Activated T-cell treated with anti-CD3 and anti-CD28 coated beads, Interleukin-2, amount 50 U/mL, for 24 hours (primary cell): Measurements from ENCODE around the gene CFHR1.

ENCODE experiments used
- DNase-seq: peaks from one replicate; pipeline ENCODE4 v3.0.0-alpha.2; 2020
- H3K27ac Mint-ChIP-seq: 2 replicates; pipeline ENCODE4 v1.8.0; 2020; ENCODE audit warnings: mild to moderate bottlenecking, mixed read lengths
- H3K27me3 Mint-ChIP-seq: 2 replicates; pipeline ENCODE4 v1.8.0; 2020; ENCODE audit warnings: mixed read lengths
- H3K36me3 Mint-ChIP-seq: 2 replicates; pipeline ENCODE4 v1.8.0; 2020; ENCODE audit warnings: low read depth, mixed read lengths
- H3K4me1 Mint-ChIP-seq: 2 replicates; pipeline ENCODE4 v1.8.0; 2020; ENCODE audit warnings: low read depth, mixed read lengths
- H3K4me3 Mint-ChIP-seq: 2 replicates; pipeline ENCODE4 v1.8.0; 2020; ENCODE audit warnings: mild to moderate bottlenecking, moderate library complexity, mixed read lengths
- H3K9me3 Mint-ChIP-seq: 2 replicates; pipeline ENCODE4 v1.8.0; 2020; ENCODE audit warnings: mixed read lengths

The CFHR1 gene

DNA sequence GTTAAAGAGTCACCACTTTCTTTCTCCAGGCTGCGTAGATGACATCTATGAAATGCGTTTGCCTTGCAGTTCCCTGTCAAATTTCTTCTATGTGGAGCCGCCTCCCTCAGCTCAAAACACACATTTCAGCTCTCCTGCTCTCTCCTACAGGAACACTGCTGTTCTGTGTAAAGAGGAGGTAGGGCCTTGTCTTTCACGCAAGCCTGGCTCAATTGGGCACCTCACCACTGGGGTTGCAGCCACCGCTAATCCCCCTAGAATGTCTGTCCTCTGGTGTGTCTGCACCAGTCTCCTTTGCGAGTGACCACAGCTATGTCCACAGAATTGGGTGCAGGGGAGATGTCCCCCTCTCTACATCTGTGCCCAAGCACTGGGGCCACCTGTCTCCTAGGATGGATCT is 36.5 kb downstream of the CFHR1 start:
- Mint-ChIP-seq H3K9me3 (no peaks in the 10 kb centered on the region), H3K4me3 (no peak overlapping the region), H3K27ac (no peak overlapping the region), H3K36me3 (no peaks in the 10 kb centered on the region), H3K27me3 (no peaks in the 10 kb centered on the region), H3K4me1 (no peaks in the 10 kb centered on the region)
- DNase-seq, result no peak

DNA sequence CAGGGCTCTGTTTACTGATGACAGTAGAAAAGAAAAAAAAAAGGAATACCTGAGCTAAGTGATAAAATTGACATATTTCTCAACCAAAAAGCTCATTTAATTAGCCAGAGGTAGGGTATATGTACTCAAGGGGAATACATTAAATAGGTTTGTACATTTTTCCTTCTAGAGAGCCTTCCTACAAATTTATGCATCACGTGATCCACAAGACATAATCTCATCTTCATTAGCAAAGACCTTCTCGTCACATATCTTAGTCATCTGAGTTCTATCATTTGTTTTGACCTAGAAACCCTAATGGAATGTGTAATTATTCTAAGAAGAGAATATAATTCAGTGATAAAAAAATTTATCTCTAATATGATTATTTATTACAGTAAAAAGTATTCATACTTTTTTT is 37.7 kb downstream of the CFHR1 start:
- no peaks in the 10 kb centered on the region for H3K36me3 Mint-ChIP-seq
- no peak overlapping the region for H3K4me3 Mint-ChIP-seq
- H3K9me3 Mint-ChIP-seq, result no peaks in the 10 kb centered on the region
- DNase-seq, result no peak
- H3K27ac Mint-ChIP-seq, result no peak overlapping the region
- no peaks in the 10 kb centered on the region for H3K4me1 Mint-ChIP-seq
- no peaks in the 10 kb centered on the region for H3K27me3 Mint-ChIP-seq

DNA sequence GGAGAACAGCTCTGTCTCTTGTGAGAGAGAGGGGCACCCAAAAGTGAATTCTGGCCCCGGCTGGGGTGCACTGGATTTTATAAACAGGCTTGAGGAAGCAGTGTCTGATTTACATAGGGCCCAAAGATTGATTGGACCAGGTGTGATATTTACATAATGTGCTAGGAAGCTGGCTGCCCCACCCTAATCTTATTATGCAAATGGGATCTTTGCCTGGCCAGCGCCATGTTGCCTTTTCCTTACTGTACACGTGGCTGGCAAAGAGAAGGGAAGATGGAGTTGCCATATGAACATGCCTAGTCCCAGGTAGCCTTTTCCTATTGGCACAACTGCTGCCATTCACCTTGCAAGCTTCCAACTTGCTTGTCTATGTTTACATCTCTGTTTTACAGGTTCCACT is 39.3 kb downstream of the CFHR1 start:
- H3K9me3 Mint-ChIP-seq, result no peaks in the 10 kb centered on the region
- no peak overlapping the region for H3K4me3 Mint-ChIP-seq
- H3K36me3 Mint-ChIP-seq, result no peaks in the 10 kb centered on the region
- H3K27me3 Mint-ChIP-seq, result peaks cover 3% of the 10 kb centered on the region
- H3K27ac Mint-ChIP-seq, result no peak overlapping the region
- no peaks in the 10 kb centered on the region for H3K4me1 Mint-ChIP-seq
- DNase-seq, result no peak

DNA sequence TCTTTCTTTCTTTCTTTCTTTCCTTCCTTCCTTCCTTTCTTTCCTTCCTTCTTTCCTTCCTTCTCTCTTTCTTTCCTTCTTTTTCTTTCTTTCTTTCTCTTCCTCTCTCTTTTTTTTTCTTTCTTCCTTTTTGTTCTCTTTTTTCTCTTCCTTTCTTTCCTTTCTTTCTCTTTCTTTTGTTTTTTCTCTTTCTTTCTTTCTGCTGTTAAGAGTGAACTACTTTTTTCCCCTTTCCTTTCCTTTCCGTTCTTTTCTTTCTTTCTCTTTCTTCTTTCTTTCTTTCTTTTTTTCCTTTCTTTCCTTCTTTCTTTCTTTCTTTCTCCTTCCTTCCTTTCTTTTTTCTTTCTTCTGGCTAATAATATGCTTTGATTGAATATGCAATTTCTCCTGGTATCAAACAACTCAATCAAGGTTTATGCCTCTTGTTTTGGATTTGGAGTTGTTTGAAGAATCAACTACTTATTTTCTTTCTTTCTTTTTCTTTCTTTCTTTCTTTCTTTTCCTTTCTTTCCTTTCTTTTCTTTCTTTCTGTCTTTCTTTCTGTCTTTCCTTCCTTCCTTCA is 40.9 kb downstream of the CFHR1 start:
- Mint-ChIP-seq H3K27me3 (peaks cover 3% of the 10 kb centered on the region), H3K4me3 (no peak overlapping the region), H3K36me3 (no peaks in the 10 kb centered on the region), H3K27ac (no peak overlapping the region), H3K4me1 (no peaks in the 10 kb centered on the region), H3K9me3 (no peaks in the 10 kb centered on the region)
- DNase-seq, result no peak

DNA sequence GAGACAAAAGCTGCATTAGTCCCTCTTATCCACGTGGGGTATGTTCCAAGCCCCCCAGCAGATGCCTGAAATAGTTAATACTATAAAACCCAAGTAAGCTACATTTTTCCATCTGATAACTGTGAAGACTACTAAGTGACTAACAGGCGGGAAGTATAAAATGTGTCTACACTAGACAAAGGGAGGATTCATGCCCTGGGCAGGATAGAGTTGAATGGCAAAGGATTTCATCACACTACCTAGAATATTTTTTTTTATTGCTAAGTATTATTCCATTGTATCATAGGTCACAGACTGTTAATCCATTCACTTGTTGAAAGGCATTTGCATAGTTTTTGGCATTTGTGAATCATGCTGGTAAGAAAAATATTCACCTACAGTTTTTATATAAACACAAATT is 41.9 kb downstream of the CFHR1 start:
- H3K4me1 Mint-ChIP-seq, result no peaks in the 10 kb centered on the region
- H3K27ac Mint-ChIP-seq, result no peak overlapping the region
- H3K27me3 Mint-ChIP-seq, result peaks cover 3% of the 10 kb centered on the region
- H3K4me3 Mint-ChIP-seq, result no peak overlapping the region
- no peaks in the 10 kb centered on the region for H3K36me3 Mint-ChIP-seq
- DNase-seq, result no peak
- no peaks in the 10 kb centered on the region for H3K9me3 Mint-ChIP-seq

DNA sequence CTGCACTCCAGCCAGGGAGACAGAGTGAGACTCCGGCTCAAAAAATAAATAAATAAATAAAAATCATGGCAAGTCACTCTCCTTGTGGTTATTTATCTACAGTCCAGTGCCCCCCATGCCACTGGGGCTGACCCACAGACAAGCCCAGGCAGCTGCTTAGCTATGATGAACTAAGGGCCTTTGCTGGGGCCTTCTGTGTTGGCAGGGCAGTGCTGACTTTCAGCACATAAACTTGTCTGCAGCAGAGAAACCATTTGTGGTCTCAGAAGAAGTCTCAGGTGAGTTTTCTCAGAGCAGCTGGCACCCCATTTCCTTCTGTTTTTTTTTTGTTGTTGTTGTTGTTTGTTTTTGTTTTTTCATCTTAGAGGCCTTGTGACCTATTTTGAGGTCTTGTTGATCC is 47.4 kb downstream of the CFHR1 start:
- no peak overlapping the region for H3K27ac Mint-ChIP-seq
- H3K27me3 Mint-ChIP-seq, result peaks cover 3% of the 10 kb centered on the region
- no peak for DNase-seq
- no peaks in the 10 kb centered on the region for H3K4me1 Mint-ChIP-seq
- no peaks in the 10 kb centered on the region for H3K9me3 Mint-ChIP-seq
- no peaks in the 10 kb centered on the region for H3K36me3 Mint-ChIP-seq
- H3K4me3 Mint-ChIP-seq, result no peak overlapping the region

DNA sequence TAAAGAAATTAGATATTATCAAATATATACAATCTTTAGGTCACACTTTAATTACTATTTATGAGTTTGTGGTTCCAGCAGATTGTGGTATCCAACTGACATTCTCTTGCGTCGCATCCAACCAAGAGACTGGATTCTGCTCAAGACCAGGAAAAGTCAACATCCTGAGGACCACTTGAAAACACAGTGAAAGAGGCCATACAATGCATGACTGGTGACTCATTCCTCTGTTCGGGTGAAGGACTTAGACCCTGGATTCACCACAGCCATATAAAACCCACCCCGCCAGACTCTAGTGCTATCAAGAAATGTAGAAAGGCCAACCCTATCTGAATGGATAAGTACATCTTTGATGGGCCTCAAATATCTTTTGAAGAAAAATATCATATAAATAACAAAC is 53.9 kb downstream of the CFHR1 start:
- Mint-ChIP-seq H3K4me3 (no peak overlapping the region), H3K9me3 (no peaks in the 10 kb centered on the region), H3K27ac (no peak overlapping the region), H3K36me3 (no peaks in the 10 kb centered on the region), H3K4me1 (no peaks in the 10 kb centered on the region), H3K27me3 (peaks cover 10% of the 10 kb centered on the region)
- no peak for DNase-seq

DNA sequence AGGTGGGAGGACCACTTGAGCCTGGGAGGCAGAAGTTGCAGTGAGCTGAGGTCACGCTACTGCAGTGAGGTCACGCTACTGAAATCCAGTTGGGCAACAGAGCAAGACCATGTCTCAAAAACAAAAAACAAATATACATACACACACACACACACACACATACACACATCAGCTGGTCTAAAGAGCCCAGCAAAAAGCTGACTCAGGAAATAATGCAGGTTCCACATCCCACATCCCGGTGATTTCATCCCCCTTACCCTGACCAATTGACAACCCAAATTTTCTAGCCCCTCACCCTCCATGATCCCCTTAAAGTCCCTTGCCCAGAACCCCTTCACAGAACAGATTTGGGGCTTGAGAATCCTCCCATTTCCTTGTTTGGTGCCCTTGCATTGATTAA is 56.4 kb downstream of the CFHR1 start:
- Mint-ChIP-seq H3K27ac (no peak overlapping the region), H3K9me3 (no peaks in the 10 kb centered on the region), H3K4me1 (no peaks in the 10 kb centered on the region), H3K36me3 (no peaks in the 10 kb centered on the region), H3K27me3 (peaks cover 16% of the 10 kb centered on the region), H3K4me3 (no peak overlapping the region)
- no peak for DNase-seq

DNA sequence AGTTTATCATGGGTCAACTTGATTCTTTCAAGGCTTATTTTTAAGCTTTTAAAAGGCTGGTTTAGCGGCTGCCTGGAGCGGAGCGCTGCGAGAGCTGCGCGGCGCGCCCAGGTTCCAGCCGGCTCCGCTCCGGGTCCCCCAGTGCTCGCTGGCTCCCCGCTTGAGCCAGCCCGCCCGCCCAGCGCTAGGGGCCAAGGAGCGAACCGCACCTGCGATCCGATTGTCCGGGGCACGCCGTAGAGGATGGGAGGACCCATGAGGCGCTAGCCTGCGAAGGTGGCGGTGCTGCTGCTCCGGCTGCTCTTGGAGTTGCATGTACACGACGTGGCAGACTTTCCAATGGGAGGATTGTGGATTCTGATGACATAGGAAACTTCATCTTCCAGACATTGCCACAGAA is 58.4 kb downstream of the CFHR1 start:
- H3K9me3 Mint-ChIP-seq, result no peaks in the 10 kb centered on the region
- DNase-seq, result no peak
- H3K36me3 Mint-ChIP-seq, result no peaks in the 10 kb centered on the region
- peaks cover 16% of the 10 kb centered on the region for H3K27me3 Mint-ChIP-seq
- H3K4me3 Mint-ChIP-seq, result no peak overlapping the region
- H3K27ac Mint-ChIP-seq, result no peak overlapping the region
- H3K4me1 Mint-ChIP-seq, result no peaks in the 10 kb centered on the region
